Endometrial microvascular endothelial cells (primary cell): Measurements from ENCODE around the gene ECI1. TPM values are rescaled to one million over a fixed set of nuclear protein-coding genes. Genes with fewer than 3 reads are reported as not detected.

Experiments
- in situ Hi-C: cut with HindIII; loops from 2 replicates; pipeline ENCODE4 v1.10.0; 2017; ENCODE audit warnings: low sequenced_read_pairs, low pct_unique_long_range_greater_than_20kb; ENCODE audit errors: inconsistent ontology term
- total RNA-seq: library from RNA; depleted of rRNA; stranded (reverse); fragments of >200 nt; gene quantifications from one replicate; pipeline ENCODE4 v1.2.3, GENCODE V29; 2015; ENCODE audit errors: inconsistent ontology term

The ECI1 gene
- total RNA-seq, result 31.7 TPM

- in situ Hi-C loops, result no loop called here
Measured at GRCh38 chr16:2251296-2252111, at the start of gene ECI1. TSS of gene ECI1 (minus strand) at chr16:2251587. CDS start at chr16:2251566, 21 bp downstream.

GRCh38 chr16:2299915-2300192, 48.5 kb upstream of the ECI1 start:
- in situ Hi-C loops, result no loop called here

- in situ Hi-C loops, result no loop called here
Measured at GRCh38 chr16:2299121-2299914, 47.9 kb upstream of the ECI1 start.

- in situ Hi-C loops, result no loop called here
Measured at GRCh38 chr16:2298621-2299020, 47.2 kb upstream of the ECI1 start.

- in situ Hi-C loops, result no loop called here
Measured at GRCh38 chr16:2297506-2297860, 46.1 kb upstream of the ECI1 start.

- in situ Hi-C loops, result no loop called here
Measured at GRCh38 chr16:2296661-2297505, 45.5 kb upstream of the ECI1 start.

- in situ Hi-C loops, result no loop called here
Measured at GRCh38 chr16:2295056-2295798, 43.8 kb upstream of the ECI1 start.

GRCh38 chr16:2292221-2292620, 40.8 kb upstream of the ECI1 start:
- in situ Hi-C loops, result no loop called here

GRCh38 chr16:2289282-2289681, 37.9 kb upstream of the ECI1 start:
- in situ Hi-C loops, result no loop called here

- in situ Hi-C loops, result no loop called here
Measured at GRCh38 chr16:2288726-2289125, 37.3 kb upstream of the ECI1 start.

GRCh38 chr16:2287916-2288547, 36.6 kb upstream of the ECI1 start:
- in situ Hi-C loops, result no loop called here

GRCh38 chr16:2286550-2286949, 35.2 kb upstream of the ECI1 start:
- in situ Hi-C loops, result no loop called here

- in situ Hi-C loops, result no loop called here
Measured at GRCh38 chr16:2285731-2286191, 34.4 kb upstream of the ECI1 start.

GRCh38 chr16:2284797-2285576, 33.6 kb upstream of the ECI1 start:
- in situ Hi-C loops, result no loop called here

- in situ Hi-C loops, result no loop called here
Measured at GRCh38 chr16:2284001-2284770, 32.8 kb upstream of the ECI1 start.

GRCh38 chr16:2282866-2283555, 31.6 kb upstream of the ECI1 start:
- in situ Hi-C loops, result no loop called here
